Sigmoid colon (tissue), 4 donors: ENCODE results near the gene BAIAP3.

Experiments
- CTCF ChIP-seq, 4 experiments: fragments of 450-650 bp in 3 of 4; fragments of 200-600 bp in 1 of 4; IDR thresholded peaks; one replicate each; pipeline ENCODE4 v1.5.1; 2016 to 2019; ENCODE audit warnings: antibody characterized with exemption in 4 of 4, mild to moderate bottlenecking in 3 of 4, moderate library complexity in 2 of 4
- EP300 ChIP-seq, 4 donors: sonication (generic); formaldehyde crosslinking; IDR thresholded peaks; one replicate each; pipeline ENCODE4 v1.6.1; 2017; ENCODE audit warnings: antibody characterized with exemption in 4 of 4

GRCh38 chr16:1309888-1310831 is 23.3 kb upstream of the BAIAP3 start:
- TF ChIP-seq CTCF (IDR thresholded peaks at IDR 0.05) (no peak), EP300 (IDR thresholded peaks at IDR 0.05) (no peak)
